GM21619 (cell line): Measurements from ENCODE around the gene KRTAP3-2.
"Not testable (repeated sequence)": the region's sequence is repeated elsewhere in the genome, so short reads cannot be mapped to it uniquely, and the experiment has no call there.

ENCODE experiments used
- ATAC-seq: cut with Tn5 transposase; IDR thresholded peaks from one replicate; pipeline ENCODE4 v1.9.1; 2021; ENCODE audit not compliant: unreplicated experiment

The KRTAP3-2 gene

GRCh38 chr17:40999563-40999962, at the start of gene KRTAP3-2:
KRTAP3-2 (minus strand) TSS chr17:40999906; CDS start chr17:40999853, 53 bp downstream.
- not testable (repeated sequence) for ATAC-seq

DNA sequence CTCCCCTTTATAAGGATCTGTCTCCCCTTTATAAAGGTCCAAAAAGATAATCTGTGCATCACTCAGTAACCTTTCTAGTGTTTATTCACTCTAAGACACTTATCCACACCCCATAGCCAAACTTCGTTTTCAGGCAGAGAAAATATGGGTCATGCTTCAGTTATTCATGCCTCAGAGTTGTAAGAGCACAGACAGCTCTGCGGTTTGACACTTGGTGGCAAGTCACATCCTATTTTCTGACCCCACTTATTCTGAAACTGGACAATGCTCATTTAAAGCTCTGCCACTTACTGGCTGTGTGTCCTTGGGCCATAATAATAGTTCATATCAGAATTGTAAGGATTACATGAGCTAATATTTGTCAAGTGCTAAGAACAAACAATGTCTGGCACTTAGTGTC, 49.4 kb upstream of the KRTAP3-2 start:
- ATAC-seq = no peak

- no peak for ATAC-seq
These were observed 48.7 kb upstream of the KRTAP3-2 start for GRCh38 chr17:41048441-41048840.

DNA sequence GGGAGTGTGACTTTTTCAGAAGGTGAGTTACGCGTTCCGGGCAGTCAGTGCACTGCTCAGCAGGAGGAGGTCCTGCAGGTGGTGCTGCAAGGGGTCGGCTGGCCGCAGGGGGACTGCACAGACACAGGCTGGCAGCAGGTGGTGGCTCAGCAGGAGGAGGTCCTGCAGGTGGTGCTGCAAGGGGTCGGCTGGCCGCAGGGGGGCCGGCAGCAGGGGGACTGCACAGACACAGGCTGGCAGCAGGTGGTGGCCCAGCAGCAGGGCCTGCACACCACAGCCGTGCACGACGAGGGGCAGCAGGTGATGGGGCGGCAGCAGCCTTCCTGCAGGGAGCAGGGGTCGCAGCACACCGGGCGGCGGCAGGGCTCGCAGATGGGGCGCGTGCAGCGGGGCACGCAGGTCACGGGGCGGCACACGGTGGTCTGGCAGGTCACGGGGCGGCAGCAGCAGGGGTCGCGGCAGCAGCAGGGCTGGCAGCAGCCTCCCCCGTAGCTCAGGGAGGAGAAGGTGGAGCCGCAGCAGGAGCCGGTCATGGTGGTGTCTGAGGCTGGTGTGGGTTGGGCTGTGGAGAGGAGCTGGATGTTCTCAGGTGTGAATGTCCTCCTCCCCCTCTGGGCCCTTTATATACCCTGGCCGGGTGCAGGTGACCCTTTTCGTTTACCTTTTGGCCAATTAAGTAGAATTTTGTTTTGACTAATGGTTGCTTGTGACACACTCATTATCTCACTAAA, 47.2 kb upstream of the KRTAP3-2 start, which contains the start of gene KRTAP2-1:
Gene KRTAP2-1 (minus strand): TSS at position 582 of the 731 bp plus-strand sequence. CDS start 49 bp downstream, at position 533.
- ATAC-seq = not testable (repeated sequence)

GRCh38 chr17:41042953-41043352, 43.2 kb upstream of the KRTAP3-2 start:
- no peak for ATAC-seq

GRCh38 chr17:41040783-41041571, 41.3 kb upstream of the KRTAP3-2 start, which contains the start of gene KRTAP1-1:
KRTAP1-1 (minus strand) TSS chr17:41041450; CDS start chr17:41041397, 53 bp downstream.
- not testable (repeated sequence) for ATAC-seq

DNA sequence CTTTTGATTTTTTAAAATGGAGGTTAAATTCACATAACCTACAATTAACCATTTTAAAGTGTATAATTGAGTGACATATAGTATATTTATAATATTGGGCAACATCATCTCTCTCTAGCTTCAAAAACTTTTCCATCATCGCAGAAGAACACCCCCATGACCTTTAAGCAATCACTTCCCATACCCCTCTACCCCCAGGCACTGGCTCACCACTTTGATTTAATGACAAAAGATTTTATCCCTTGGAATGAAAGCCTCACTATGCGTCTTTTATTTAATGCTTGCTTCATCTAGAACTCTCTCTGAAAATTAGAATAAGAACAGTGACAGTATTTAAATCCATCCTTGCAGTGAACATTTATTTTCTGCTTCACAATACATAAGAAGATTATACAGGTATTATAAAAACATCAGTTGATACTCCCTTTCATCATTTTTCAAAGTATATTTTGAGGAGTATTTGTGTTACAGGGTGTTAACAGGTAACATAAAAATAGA, 38.2 kb upstream of the KRTAP3-2 start:
- no peak for ATAC-seq

- ATAC-seq = not testable (repeated sequence)
These were observed 34.7 kb upstream of the KRTAP3-2 start, which contains the start of gene KRTAP1-3 for GRCh38 chr17:41034346-41034935. KRTAP1-3 (minus strand) TSS chr17:41034874; CDS start chr17:41034821, 53 bp downstream.

- no peak for ATAC-seq
These were observed 30.0 kb upstream of the KRTAP3-2 start, which contains the start of gene KRTAP1-4 for GRCh38 chr17:41029633-41030245. KRTAP1-4 (minus strand) TSS chr17:41030195; CDS start chr17:41030078, 117 bp downstream.

GRCh38 chr17:41026715-41027471, 27.2 kb upstream of the KRTAP3-2 start, which contains the start of gene KRTAP1-5:
KRTAP1-5 (minus strand) TSS chr17:41027208; CDS start chr17:41027155, 53 bp downstream.
- no peak for ATAC-seq

DNA sequence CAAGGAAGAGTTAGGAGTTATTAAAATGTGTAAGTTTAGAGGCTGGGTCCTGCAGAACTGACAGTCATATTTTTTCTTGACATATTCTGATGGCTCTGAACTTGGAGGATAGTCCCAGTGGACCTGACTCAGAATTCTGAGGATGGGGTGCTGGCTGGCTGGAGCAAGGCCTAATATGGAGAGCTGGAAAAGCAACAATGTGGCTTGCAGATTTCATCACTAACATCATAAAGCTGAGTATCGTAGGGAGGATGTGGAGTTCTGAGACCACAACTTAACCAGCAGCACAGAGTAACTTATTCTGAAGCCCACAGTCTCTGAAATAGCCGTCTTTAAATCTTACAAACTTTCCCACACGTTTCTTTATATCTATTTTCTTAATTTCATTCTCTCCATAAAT, 25.0 kb upstream of the KRTAP3-2 start:
- ATAC-seq = no peak

DNA sequence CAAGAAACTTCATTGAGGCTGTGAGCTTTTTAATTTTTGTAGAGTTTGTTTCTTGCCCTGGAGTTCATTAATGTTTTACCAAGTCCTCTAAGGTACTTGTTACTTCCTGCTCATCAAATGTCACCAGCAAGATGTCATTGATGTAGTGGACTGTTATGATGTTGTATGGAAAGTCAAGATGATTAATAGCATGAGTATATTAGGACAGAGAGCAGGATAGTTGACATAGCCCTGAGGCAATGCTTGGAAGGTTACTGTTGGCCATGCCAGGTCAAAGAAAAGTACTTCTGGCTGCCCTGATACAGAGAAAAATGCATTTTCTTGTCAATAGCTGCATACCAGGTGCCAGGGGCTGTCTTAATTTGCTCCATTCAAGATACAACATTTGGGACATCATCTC, 20.6 kb upstream of the KRTAP3-2 start:
- no peak for ATAC-seq

DNA sequence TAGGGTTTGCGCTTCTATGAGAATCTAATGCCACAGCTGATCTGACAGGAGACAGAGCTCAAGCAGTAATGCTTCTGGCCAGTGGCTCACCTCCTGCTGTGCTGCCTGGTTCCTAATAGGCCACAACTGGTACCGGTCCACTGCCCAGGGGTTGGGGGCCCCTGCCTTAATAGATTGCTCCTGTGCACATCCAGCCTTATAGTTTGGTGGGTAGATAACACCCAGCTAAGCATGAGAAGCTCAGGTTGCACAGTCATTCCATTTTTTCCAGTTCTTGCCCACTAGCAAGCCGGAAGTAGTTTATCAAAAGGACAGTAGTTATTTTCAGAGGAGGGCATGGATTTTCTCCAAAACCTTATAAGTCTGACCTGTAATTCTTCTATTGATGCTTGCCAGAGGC, 19.7 kb upstream of the KRTAP3-2 start:
- no peak for ATAC-seq

- no peak for ATAC-seq
These were observed 18.8 kb upstream of the KRTAP3-2 start for GRCh38 chr17:41018541-41018940.

DNA sequence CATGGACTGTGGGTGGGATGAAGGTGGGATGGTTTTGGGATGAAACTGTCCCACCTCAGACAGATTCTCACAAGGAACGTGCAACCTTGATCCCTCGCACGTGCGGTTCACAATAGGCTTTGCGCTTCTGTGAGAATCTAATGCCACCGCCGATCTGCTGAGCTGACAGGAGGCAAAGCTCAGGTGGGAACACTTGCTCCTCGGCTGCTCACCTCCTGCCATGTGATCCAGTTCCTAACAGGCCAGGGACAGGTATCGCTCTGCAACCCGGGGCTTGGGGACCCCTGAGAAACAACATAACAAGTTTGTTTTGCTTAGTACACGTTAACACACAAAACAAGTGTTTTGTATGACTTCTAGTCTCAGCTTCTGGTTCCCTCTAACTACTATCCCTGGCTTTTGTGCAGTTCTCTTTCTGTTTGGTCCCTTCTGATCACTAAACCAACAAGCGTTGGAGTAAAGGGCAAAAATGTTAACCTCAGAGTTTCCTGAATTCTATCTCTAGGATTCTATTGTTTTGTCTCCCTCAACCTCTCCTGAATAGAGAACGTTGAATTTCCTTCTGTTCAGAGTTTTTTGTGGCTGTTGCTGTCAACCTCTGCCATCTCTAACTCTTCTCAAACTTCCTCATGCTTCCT, 17.0 kb upstream of the KRTAP3-2 start:
- ATAC-seq = no peak

- no peak for ATAC-seq
These were observed 15.7 kb upstream of the KRTAP3-2 start for GRCh38 chr17:41015454-41015853.

GRCh38 chr17:41013606-41014005, 13.9 kb upstream of the KRTAP3-2 start:
- ATAC-seq = no peak

GRCh38 chr17:41013181-41013580, 13.5 kb upstream of the KRTAP3-2 start:
- no peak for ATAC-seq
